Measurements from ENCODE around the gene ACSF3. TPM values are rescaled to one million over a fixed set of nuclear protein-coding genes. Genes with fewer than 3 reads are reported as not detected.
"Not testable (repeated sequence)": the region's sequence is repeated elsewhere in the genome, so short reads cannot be mapped to it uniquely, and the experiment has no call there.

ACSF3 gene
- total RNA-seq, 1 experiment from 2014 or later = 74.5 TPM

DNA sequence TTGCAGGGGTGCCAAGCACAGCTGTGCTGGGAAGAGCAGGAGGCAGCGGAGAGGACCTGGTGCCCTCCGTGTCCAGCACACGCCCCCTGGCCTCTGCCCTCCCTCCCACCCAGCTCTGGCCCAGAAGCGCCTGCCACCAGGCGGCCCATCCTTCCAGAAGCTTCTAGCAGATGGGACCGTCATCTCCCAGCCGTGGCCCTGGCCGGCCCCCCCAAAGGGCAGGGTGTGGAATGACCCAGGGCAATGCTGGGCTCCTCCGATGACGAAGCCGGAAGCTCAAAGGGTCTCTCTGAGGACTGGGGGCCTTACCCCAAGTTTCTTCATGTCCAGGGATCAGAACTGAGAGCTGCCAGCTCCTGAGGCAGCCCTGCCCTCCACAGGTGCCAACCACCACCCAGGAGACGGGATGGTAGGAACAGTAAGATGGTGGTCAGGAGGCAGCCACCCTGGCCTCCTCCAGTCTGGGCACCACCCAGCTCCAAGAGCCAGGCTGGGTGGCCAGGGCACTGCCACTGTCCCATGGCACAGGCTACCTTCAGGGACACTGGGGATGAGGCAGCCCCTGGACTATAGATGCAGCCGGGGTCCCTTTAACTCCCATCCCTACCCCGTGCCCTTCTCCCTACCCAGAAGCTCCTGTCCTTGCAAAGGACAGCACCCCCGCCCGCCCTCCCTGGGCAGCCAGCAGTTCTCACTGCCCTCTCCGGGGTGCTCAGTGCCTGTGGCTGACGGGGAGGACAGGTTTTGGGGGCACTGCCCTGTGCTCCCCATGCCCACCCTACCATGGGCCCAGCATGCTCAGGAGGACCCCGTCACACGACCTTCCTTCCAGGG, 71.4 kb downstream of the ACSF3 start:
- ChIA-PET RAD21 (ENCODE audit: low non-redundant PET in 1 of 2, low total read pairs in 2 of 2, uncharacterized antibody in 2 of 2, unreplicated experiment in 2 of 2) (no interaction called here), POLR2A (no interaction called here), CTCF (no interaction called here)
- Histone ChIP-seq H4K20me1 (ENCODE audit: insufficient read depth) (no peaks in the 10 kb centered on the region), H3K79me2 (ENCODE audit: insufficient read depth, low read length) (no peaks in the 10 kb centered on the region), H3K36me3 (ENCODE audit: control insufficient read depth in 1 of 2, insufficient read depth in 2 of 2, low read length in 2 of 2) (no peaks in the 10 kb centered on the region), H3K9me3 (ENCODE audit: control insufficient read depth in 1 of 2, insufficient read depth in 1 of 2, low read depth in 1 of 2, low read length in 2 of 2) (no peaks in the 10 kb centered on the region), H3K9me2 (ENCODE audit: insufficient read depth) (no peaks in the 10 kb centered on the region), H3K4me3 (replicated peaks in 1 of 2; ENCODE audit: low read depth in 1 of 2, low read length in 2 of 2) (no peak overlapping the region), H3K27ac (ENCODE audit: low read depth, low read length) (no peak overlapping the region), H3K27me3 (ENCODE audit: insufficient read depth, low read length) (no peaks in the 10 kb centered on the region), H3K4me2 (ENCODE audit: low read length) (no peak overlapping the region), H2AFZ (ENCODE audit: low read depth, low read length, poor library complexity, severe bottlenecking) (no peak overlapping the region), H3K9ac (ENCODE audit: low read length) (no peak overlapping the region), H3K4me1 (ENCODE audit: control insufficient read depth in 1 of 2, insufficient read depth in 2 of 2, low read length in 2 of 2) (peaks cover 8 to 20% of the 10 kb centered on the region in 2 experiments)
- intact Hi-C loops (cut with micrococcal nuclease) = loop anchor here (5.0 kb wide), 1 partner anchor 113 kb away; no protein-coding TSS in a partner anchor
- ATAC-seq (no peak), DNase-seq (ENCODE audit: low read depth, low spot score) (no peak)
- no peak for TF ChIP-seq RAD21 (IDR thresholded peaks at IDR 0.05; ENCODE audit: low read depth)
- TF ChIP-seq CEBPB (IDR thresholded peaks at IDR 0.05; ENCODE audit: low read depth) = no peak
- BruUV-seq (replicated peaks) = no TSS peak

DNA sequence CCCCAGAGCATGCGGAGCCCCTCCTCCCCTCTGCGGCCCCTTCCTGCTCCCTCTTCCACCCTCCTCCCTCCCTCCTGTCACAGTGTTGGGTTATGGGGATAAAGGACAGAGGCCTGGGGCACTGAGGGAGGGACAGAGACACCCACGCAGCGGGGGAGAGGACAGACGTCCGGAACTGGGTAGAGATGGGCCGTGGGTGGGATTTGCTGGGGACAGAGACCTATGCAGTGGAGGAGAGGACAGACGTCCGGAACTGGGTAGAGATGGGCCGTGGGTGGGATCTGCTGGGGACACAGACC, 72.0 kb downstream of the ACSF3 start:
- H3K27me3 ChIP-seq (ENCODE audit: insufficient read depth, low read length); H3K36me3 ChIP-seq (ENCODE audit: control insufficient read depth in 1 of 2, insufficient read depth in 2 of 2, low read length in 2 of 2); H3K79me2 ChIP-seq (ENCODE audit: insufficient read depth, low read length); ATAC-seq; CTCF ChIA-PET; H3K9me2 ChIP-seq (ENCODE audit: insufficient read depth); H4K20me1 ChIP-seq (ENCODE audit: insufficient read depth); H3K9me3 ChIP-seq (ENCODE audit: control insufficient read depth in 1 of 2, insufficient read depth in 1 of 2, low read depth in 1 of 2, low read length in 2 of 2); POLR2A ChIA-PET; H3K27ac ChIP-seq (ENCODE audit: low read depth, low read length); H3K4me2 ChIP-seq (ENCODE audit: low read length); DNase-seq (ENCODE audit: low read depth, low spot score); BruUV-seq (replicated peaks); RAD21 ChIA-PET (ENCODE audit: low non-redundant PET in 1 of 2, low total read pairs in 2 of 2, uncharacterized antibody in 2 of 2, unreplicated experiment in 2 of 2); H3K4me3 ChIP-seq (replicated peaks in 1 of 2; ENCODE audit: low read depth in 1 of 2, low read length in 2 of 2); H3K9ac ChIP-seq (ENCODE audit: low read length); H2AFZ ChIP-seq (ENCODE audit: low read depth, low read length, poor library complexity, severe bottlenecking): not testable (repeated sequence)
- H3K4me1 ChIP-seq (ENCODE audit: control insufficient read depth in 1 of 2, insufficient read depth in 2 of 2, low read length in 2 of 2) = peaks cover 14 to 26% of the 10 kb centered on the region in 2 experiments
- intact Hi-C loops (cut with micrococcal nuclease) = loop anchor here (5.0 kb wide), 1 partner anchor 113 kb away; no protein-coding TSS in a partner anchor
